ENCODE results near the gene SRC.

DNA sequence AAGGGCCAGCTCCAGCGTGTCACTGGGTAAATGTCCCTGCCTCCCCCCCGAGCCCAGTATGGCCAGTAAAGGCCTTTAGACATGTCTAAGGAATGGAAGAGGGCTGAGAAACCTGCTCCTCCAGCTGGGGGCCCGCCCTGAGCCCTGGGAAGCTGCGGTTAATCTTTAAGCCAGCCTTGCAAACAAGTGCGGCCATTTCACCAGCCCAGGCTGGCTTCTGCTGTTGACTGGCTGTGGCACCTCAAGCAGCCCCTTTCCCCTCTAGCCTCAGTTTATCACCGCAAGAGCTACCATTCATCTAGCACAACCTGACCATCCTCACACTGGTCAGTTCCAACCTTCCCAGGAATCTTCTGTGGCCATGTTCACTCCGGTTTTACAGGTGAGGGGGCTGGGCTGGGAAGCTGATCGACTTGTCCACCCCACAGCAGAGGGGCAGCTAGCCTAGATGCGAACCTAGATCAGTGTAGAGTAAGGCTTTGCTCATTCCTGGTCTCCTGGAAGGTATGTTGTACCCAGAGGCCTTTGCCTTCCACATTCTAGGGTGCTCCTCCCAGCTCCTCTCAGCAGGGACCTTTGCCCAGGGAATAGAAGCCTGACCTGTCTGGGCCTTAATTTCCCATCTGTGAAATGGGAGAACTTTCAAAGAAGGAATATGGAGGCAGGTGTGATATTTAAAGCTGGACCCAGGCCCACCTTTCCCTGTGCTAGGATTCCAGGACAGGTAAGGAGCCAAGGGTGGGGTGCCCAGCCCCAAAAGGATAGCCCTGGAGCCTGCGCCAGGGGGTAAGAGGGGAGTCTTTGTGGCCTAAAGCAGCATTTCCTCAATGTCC, 1.2 kb upstream of the SRC start:
- TF ChIP-seq, protein P1, sequence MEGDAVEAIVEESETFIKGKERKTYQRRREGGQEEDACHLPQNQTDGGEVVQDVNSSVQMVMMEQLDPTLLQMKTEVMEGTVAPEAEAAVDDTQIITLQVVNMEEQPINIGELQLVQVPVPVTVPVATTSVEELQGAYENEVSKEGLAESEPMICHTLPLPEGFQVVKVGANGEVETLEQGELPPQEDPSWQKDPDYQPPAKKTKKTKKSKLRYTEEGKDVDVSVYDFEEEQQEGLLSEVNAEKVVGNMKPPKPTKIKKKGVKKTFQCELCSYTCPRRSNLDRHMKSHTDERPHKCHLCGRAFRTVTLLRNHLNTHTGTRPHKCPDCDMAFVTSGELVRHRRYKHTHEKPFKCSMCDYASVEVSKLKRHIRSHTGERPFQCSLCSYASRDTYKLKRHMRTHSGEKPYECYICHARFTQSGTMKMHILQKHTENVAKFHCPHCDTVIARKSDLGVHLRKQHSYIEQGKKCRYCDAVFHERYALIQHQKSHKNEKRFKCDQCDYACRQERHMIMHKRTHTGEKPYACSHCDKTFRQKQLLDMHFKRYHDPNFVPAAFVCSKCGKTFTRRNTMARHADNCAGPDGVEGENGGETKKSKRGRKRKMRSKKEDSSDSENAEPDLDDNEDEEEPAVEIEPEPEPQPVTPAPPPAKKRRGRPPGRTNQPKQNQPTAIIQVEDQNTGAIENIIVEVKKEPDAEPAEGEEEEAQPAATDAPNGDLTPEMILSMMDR (IDR thresholded peaks at IDR 0.05) = peak in 1 of 5 experiments; percentile 12
- TF ChIP-seq POLR2A (IDR thresholded peaks at IDR 0.05) (peak; percentile 42), POLR2AphosphoS5 (IDR thresholded peaks at IDR 0.05) (peak in 2 of 3 donors; percentile 26 to 58), EP300 (IDR thresholded peaks at IDR 0.05; ENCODE audit: low read depth) (no peak)
